Ovary (tissue), 9 donors: ENCODE data around the gene GEMIN5. TPM values are rescaled to one million over a fixed set of nuclear protein-coding genes. Genes with fewer than 3 reads are reported as not detected.

Experiments used
- DNase-seq, 5 donors: peaks; one replicate each; pipeline ENCODE4 v3.0.0-alpha.2; 2019 to 2020
- H3K27ac ChIP-seq, 2 donors: fragments of 200-600 bp; one replicate each; pipeline versions ENCODE4 v1.5.1 to v1.8.0; 2019 to 2022
- H3K27me3 ChIP-seq: fragments of 200-600 bp; one replicate; pipeline ENCODE4 v1.8.0; 2022
- H3K36me3 ChIP-seq: fragments of 200-600 bp; sonication (generic); one replicate; pipeline ENCODE4 v1.5.1; 2019
- H3K4me1 ChIP-seq: one replicate; pipeline ENCODE4 v1.8.1; 2013; ENCODE audit warnings: mild to moderate bottlenecking, moderate library complexity; ENCODE audit not compliant: insufficient read depth
- H3K4me3 ChIP-seq: fragments of 200-600 bp; sonication (generic); one replicate; pipeline ENCODE4 v1.5.1; 2017
- H3K9me3 ChIP-seq, 2 donors: fragments of 200-600 bp in 1 of 2; sonication (generic) in 1 of 2; one replicate each; pipeline versions ENCODE4 v1.5.1 to v1.8.1; 2013 to 2019; ENCODE audit warnings: mild to moderate bottlenecking in 1 of 2, moderate library complexity in 1 of 2
- EP300 ChIP-seq: sonication (generic); formaldehyde crosslinking; IDR thresholded peaks from one replicate; pipeline ENCODE4 v1.6.1; 2017; ENCODE audit warnings: antibody characterized with exemption
- POLR2A ChIP-seq: fragments of 450-650 bp; IDR thresholded peaks from one replicate; pipeline ENCODE4 v1.6.1; 2017; ENCODE audit warnings: antibody characterized with exemption, mild to moderate bottlenecking, moderate library complexity
- WGBS, 3 donors: extraction: QIAGEN DNeasy Blood & Tissue Kit in 1 of 3; methylation state at CpG; one replicate each; pipeline versions ENCODE4 v1.1.5 to v1.1.7; 2013 to 2017; 5-methylcytosine and 5-hydroxymethylcytosine counted together
- intact Hi-C, 4 donors: fragments of 100-400 bp; cut with DNase I; formaldehyde crosslinking; loops; one replicate each; pipeline versions ENCODE4 v1.11.0 to v1.15.1; 2022 to 2023
- polyA plus RNA-seq, 2 donors: library from polyadenylated mRNA; stranded (reverse); fragments of 200-250 nt in 1 of 2; fragments of 350-450 nt in 1 of 2; fragmentation: Illumina TruSeq in 1 of 2; extraction: RNeasy Lipid Tissue Mini Kit (QIAGEN cat#74804) in 1 of 2; gene quantifications; one replicate each; pipeline ENCODE4 v1.2.3, GENCODE V29; 2013 to 2014
- total RNA-seq, 7 donors: library from RNA; depleted of rRNA in 2 of 7; stranded (reverse); fragments of >200 nt in 2 of 7; fragmentation: NEBNext Ultra II Directional in 3 of 7; extraction: Animal tissue kit (Norgen Biotek cat#: 25700) in 3 of 7; gene quantifications; one replicate each; pipeline versions ENCODE4 v1.1.0 to v1.2.4, GENCODE V29; 2016 to 2023
- TF ChIP-seq, protein P1 (sequence below), 3 donors: fragments of 450-650 bp in 2 of 3; fragments of 200-600 bp in 1 of 3; IDR thresholded peaks; one replicate each; pipeline versions ENCODE4 v1.5.1 to v1.8.0; 2016 to 2022; ENCODE audit warnings: antibody characterized with exemption in 3 of 3, mild to moderate bottlenecking in 1 of 3
- donor health status: DM: no; HTN: no; CAD: no; lungs with moderate emphysema.
- donor health status: DM: no; HTN: no; CAD: no.
- donor health status: Bipolar disorder and iron deficiency.
- donor health status: DM: yes; HTN: yes; CAD: no.
- donor health status: DM: no; HTN: no; CAD: no.
- donor health status: DM: yes; HTN: yes; CAD: no.

GEMIN5 gene
- total and polyA plus RNA-seq, 9 donors: 6.1 to 20.6 (median 15.3) TPM

DNA sequence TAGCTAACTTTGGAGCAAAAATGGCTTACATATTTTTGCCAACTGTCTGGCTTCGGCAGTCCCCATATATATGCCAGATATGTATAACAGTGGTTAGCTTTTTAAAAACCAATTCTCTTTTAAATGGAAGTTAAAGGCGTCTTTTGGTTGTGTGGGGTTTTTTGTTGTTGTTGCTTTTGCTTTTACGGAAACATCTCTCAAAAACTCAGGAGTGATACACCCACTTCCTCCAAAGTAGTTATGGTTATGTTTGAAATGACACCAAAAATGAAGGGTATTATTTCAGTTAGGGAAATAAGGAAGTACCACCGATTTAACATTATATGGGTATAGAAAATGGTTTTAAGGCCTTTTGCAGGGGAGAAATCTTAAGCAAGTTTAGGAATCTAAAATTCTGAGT, 77.2 kb downstream of the GEMIN5 start:
- H3K4me1 ChIP-seq: peaks cover 11% of the 10 kb centered on the region
- no peak overlapping the region for H3K4me3 ChIP-seq
- no peak for DNase-seq
- intact Hi-C loops: loop anchor here in 1 of 4 donors (10.0 kb wide), 1 partner anchor 74 kb away; the partner anchor contains the start of gene GEMIN5
- no peaks in the 10 kb centered on the region for H3K36me3 ChIP-seq
- TF ChIP-seq, protein P1, sequence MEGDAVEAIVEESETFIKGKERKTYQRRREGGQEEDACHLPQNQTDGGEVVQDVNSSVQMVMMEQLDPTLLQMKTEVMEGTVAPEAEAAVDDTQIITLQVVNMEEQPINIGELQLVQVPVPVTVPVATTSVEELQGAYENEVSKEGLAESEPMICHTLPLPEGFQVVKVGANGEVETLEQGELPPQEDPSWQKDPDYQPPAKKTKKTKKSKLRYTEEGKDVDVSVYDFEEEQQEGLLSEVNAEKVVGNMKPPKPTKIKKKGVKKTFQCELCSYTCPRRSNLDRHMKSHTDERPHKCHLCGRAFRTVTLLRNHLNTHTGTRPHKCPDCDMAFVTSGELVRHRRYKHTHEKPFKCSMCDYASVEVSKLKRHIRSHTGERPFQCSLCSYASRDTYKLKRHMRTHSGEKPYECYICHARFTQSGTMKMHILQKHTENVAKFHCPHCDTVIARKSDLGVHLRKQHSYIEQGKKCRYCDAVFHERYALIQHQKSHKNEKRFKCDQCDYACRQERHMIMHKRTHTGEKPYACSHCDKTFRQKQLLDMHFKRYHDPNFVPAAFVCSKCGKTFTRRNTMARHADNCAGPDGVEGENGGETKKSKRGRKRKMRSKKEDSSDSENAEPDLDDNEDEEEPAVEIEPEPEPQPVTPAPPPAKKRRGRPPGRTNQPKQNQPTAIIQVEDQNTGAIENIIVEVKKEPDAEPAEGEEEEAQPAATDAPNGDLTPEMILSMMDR (IDR thresholded peaks at IDR 0.05): no peak
- no peaks in the 10 kb centered on the region for H3K27me3 ChIP-seq
- H3K9me3 ChIP-seq: no peaks in the 10 kb centered on the region
- 7 to 18% (median 7%) methylated on average over 4 of the region's 4 CpGs for WGBS, 3 donors
- no peak overlapping the region for H3K27ac ChIP-seq

DNA sequence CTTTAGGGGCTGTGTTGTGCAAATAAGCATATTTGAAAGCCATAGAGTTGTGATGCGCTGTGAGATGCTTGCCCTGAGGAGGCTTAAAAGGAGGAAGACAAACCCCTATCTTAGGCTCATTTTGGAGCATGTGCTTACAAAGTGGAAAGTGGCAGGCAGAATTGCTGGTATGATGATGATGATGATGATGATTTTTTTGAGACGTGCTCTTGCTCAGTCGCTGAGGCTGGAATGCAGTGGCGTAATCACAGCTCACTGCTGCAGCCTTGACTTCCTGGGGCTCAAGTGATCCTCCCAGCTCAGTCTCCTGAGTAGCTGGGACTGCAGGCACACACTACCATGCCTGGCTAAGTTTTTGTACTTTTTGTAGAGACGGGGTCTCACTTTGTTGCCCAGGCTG, 77.9 kb downstream of the GEMIN5 start:
- peak overlapping the region; percentile 63 for H3K4me3 ChIP-seq
- H3K27ac ChIP-seq: no peak overlapping the region
- H3K36me3 ChIP-seq: no peaks in the 10 kb centered on the region
- no peaks in the 10 kb centered on the region for H3K9me3 ChIP-seq
- 10 to 26% (median 14%) methylated on average over 5 of the region's 5 CpGs for WGBS, 3 donors
- intact Hi-C loops: loop anchor here in 1 of 4 donors (10.0 kb wide), 1 partner anchor 75 kb away; the partner anchor contains the start of gene GEMIN5
- TF ChIP-seq, protein P1 (IDR thresholded peaks at IDR 0.05): no peak
- TF ChIP-seq EP300 (no peak), POLR2A (no peak)
- DNase-seq: peak in 2 of 5 donors; percentile 23 to 41
- H3K27me3 ChIP-seq: no peaks in the 10 kb centered on the region
- H3K4me1 ChIP-seq: peaks cover 11% of the 10 kb centered on the region

DNA sequence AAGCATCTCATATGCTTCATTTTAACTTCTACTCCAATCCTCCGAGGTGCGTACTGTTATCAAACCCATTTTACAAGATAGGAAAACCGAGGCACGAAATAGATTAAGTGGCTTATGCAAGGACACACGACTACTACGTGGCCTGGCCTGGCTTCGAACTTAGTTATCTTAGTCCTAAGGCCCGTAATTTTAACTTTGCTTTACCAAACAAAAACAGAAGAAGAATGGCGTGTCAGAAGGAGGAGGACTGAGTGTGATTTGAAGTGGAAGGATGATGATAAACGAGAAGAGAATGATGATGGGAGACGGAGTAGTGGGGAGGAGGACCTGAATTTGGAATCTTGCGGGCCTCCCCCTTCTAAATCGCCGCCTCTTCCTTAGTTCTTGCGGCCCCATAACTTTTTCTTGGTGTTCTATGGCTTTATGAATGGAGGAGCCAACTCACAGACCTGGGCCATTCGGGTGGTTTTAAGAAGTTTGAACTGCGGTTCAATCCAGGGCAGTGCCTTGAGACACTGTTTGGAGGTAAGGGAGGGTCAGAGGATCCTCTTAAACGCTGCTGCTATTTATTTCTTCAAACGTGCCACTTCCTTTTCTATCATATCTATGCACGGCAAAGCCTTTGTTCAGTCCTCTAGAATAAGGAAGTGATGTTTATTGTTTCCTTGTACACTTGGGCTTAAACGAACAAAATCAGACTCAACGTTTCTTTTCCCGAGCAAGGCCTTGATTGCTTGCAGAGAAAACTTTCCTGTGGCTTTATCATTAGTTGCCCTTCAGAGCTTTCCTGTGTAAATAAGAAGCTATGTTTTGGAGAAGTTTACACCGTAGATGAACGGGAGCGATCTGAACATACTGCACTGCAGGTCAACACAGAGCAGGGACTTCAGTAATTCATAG, 78.8 kb downstream of the GEMIN5 start:
- Histone ChIP-seq H3K36me3 (no peaks in the 10 kb centered on the region), H3K27ac (peak overlapping the region; percentile 94 to 99), H3K4me1 (peaks cover 11% of the 10 kb centered on the region), H3K27me3 (no peaks in the 10 kb centered on the region), H3K9me3 (no peaks in the 10 kb centered on the region), H3K4me3 (peak overlapping the region; percentile 63)
- WGBS, 3 donors: 0 to 1% (median 1%) methylated on average over 26 of the region's 26 CpGs
- DNase-seq: no peak
- intact Hi-C loops: loop anchor here (5.0 to 10.0 kb wide), 2 partner anchors 102 to 104 kb away; partner anchors contain the start of gene LARP1 (in 4 of the 4)
- no peak for TF ChIP-seq POLR2A
- TF ChIP-seq, protein P1 (IDR thresholded peaks at IDR 0.05): no peak
- TF ChIP-seq EP300: no peak

DNA sequence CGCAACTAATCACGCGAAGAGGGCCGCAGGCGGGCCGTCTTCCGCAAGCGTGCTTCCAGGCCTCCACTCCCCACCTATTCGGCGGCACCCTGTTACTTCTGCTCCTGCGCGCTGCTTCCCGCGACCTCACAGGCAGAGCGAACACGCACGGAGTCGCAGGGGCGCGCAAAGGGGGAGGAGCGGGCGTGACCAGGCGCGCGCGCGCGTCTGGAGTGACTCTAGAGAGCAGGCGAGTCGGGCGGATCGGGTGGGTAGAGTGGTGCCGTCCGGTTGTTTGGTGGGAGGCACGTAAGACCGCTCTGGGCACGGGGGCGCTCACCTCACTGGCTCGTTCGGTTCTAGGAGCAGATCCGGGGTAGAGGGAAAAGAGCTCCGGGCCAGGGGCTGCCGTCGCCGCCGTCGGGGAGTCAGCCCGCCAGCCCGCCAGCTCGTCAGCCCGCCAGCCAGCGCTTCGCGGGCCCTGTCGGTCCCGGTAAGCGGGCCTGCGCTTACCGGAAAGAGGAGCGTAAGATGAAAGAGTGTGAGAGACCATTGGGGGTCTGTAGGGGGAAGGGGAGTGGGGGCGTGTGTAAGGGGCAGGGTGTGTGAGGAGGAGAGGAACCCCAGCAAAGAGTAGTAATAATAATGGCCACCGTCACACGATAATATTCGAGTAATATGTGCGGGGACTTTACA, 79.6 kb downstream of the GEMIN5 start, which contains the start of gene CNOT8:
TSS of gene CNOT8 (plus strand) at position 331 of the 675 bp plus-strand sequence. CDS start 4,652 bp downstream, outside the sequence.
- H3K9me3 ChIP-seq: no peaks in the 10 kb centered on the region
- H3K4me3 ChIP-seq: peak within 1 kb of the TSS; percentile 63
- TF ChIP-seq EP300 (no peak), POLR2A (peak; percentile 91)
- TF ChIP-seq, protein P1 (IDR thresholded peaks at IDR 0.05): peak in 1 of 3 donors; percentile 28
- DNase-seq: peak; percentile 98 to 99 (median 99)
- intact Hi-C loops: loop anchor here (5.0 to 10.0 kb wide), 2 partner anchors 101 to 104 kb away; partner anchors contain the start of gene LARP1 (in 4 of the 4)
- H3K4me1 ChIP-seq: peaks cover 11% of the 10 kb centered on the region
- H3K36me3 ChIP-seq: no peaks in the 10 kb centered on the region
- peak within 1 kb of the TSS; percentile 94 to 99 for H3K27ac ChIP-seq
- 0 to 1% (median 0%) methylated on average over 61 to 65 of the region's 65 CpGs for WGBS, 3 donors
- H3K27me3 ChIP-seq: no peaks in the 10 kb centered on the region
